ENCODE measurements around the gene CPLANE2.

The CPLANE2 gene

DNA sequence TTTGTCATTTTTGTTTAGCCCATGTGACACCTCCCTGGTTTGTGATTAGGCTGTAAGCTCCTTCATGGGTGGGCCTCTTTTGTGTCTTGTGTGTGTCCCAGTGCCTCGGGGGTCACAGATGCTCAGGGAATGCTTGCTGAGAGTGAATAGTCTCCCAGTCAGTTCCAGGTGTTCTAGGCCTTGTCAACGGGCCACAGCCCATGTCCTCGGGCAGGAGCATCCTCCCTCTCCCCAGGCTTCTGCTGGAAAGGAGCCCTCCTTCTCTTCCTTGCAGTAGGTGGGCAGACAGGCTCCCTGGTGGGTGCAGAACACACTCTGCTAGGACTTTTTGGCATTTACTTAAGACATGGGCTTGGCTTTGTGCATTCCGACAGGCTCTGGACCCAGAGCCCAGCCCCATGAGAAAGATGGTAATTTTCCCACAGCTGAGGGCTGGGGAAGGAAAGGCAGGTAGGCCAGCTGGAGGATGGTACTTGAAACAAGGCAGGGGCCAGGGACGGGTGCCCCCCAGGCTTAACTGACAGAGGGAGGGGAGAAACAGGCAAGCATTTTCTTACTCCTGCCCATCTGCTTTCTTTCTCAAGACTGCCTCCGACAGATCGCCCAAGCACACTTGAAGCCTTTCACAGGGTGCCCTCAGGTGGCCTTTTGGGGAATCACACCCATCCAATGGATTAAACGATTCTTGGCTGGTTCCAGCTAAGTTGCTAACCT is 7.1 kb upstream of the CPLANE2 start:
- TF ChIP-seq CTCF (IDR thresholded peaks at IDR 0.05; ENCODE audit: poor library complexity, severe bottlenecking), result peak; percentile 90
- H3K4me1 ChIP-seq (ENCODE audit: insufficient read depth, poor library complexity, severe bottlenecking), result peaks cover 11% of the 10 kb centered on the region
- no peak overlapping the region for H3K4me3 ChIP-seq (ENCODE audit: severe bottlenecking)
- no peaks in the 10 kb centered on the region for H3K27me3 ChIP-seq (ENCODE audit: insufficient read depth, poor library complexity, severe bottlenecking)
- no peak overlapping the region for H3K27ac ChIP-seq (ENCODE audit: poor library complexity, severe bottlenecking)
- H3K36me3 ChIP-seq (ENCODE audit: low read depth), result peaks cover 3% of the 10 kb centered on the region; the same call in 1 of the 2 replicates
- no peak for DNase-seq (ENCODE audit: low spot score)
- peak; percentile 64 for ATAC-seq (ENCODE audit: low read depth)
- no peaks in the 10 kb centered on the region for H3K9me3 ChIP-seq (ENCODE audit: severe bottlenecking)

DNA sequence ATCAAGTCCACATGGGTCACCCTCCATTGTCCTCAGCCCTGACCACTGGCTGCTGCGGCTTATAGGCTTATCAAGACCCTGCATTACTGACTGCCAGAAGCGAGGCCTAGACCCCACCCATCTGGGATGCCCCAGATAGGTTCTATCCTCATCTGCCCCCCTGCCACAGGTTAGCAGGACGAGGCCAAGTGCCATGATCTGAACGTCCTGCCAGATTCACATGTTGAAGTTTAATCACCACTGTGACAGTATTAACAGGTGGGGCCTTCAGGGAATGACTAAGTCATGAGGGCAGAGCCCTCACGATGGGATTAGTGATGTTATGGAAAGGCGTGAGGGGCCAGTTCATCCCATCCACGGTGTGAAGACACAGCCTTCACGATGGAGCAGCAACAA is 6.2 kb upstream of the CPLANE2 start:
- Histone ChIP-seq H3K27me3 (ENCODE audit: insufficient read depth, poor library complexity, severe bottlenecking) (no peaks in the 10 kb centered on the region), H3K36me3 (ENCODE audit: low read depth) (peaks cover 3% of the 10 kb centered on the region; the same call in 1 of the 2 replicates), H3K9me3 (ENCODE audit: severe bottlenecking) (no peaks in the 10 kb centered on the region), H3K27ac (ENCODE audit: poor library complexity, severe bottlenecking) (no peak overlapping the region), H3K4me3 (ENCODE audit: severe bottlenecking) (no peak overlapping the region), H3K4me1 (ENCODE audit: insufficient read depth, poor library complexity, severe bottlenecking) (peaks cover 2% of the 10 kb centered on the region)
- no peak for DNase-seq (ENCODE audit: low spot score)
- no peak for ATAC-seq (ENCODE audit: low read depth)
- no peak for TF ChIP-seq CTCF (IDR thresholded peaks at IDR 0.05; ENCODE audit: poor library complexity, severe bottlenecking)

- Histone ChIP-seq H3K27me3 (ENCODE audit: insufficient read depth, poor library complexity, severe bottlenecking) (no peaks in the 10 kb centered on the region), H3K36me3 (ENCODE audit: low read depth) (peaks cover 2% of the 10 kb centered on the region; the same call in 1 of the 2 replicates), H3K27ac (ENCODE audit: poor library complexity, severe bottlenecking) (no peak overlapping the region), H3K9me3 (ENCODE audit: severe bottlenecking) (no peaks in the 10 kb centered on the region), H3K4me3 (ENCODE audit: severe bottlenecking) (no peak overlapping the region), H3K4me1 (ENCODE audit: insufficient read depth, poor library complexity, severe bottlenecking) (peaks cover 4% of the 10 kb centered on the region)
- no peak for ATAC-seq (ENCODE audit: low read depth)
- TF ChIP-seq CTCF (IDR thresholded peaks at IDR 0.05; ENCODE audit: poor library complexity, severe bottlenecking), result no peak
- no peak for DNase-seq (ENCODE audit: low spot score)
These were observed 5.7 kb upstream of the CPLANE2 start for GRCh38 chr1:16242556-16243214.

- DNase-seq (ENCODE audit: low spot score), result no peak
- no peak overlapping the region for H3K27ac ChIP-seq (ENCODE audit: poor library complexity, severe bottlenecking)
- H3K36me3 ChIP-seq (ENCODE audit: low read depth), result no peaks in the 10 kb centered on the region
- H3K27me3 ChIP-seq (ENCODE audit: insufficient read depth, poor library complexity, severe bottlenecking), result no peaks in the 10 kb centered on the region
- H3K9me3 ChIP-seq (ENCODE audit: severe bottlenecking), result no peaks in the 10 kb centered on the region
- ATAC-seq (ENCODE audit: low read depth), result no peak
- no peak overlapping the region for H3K4me3 ChIP-seq (ENCODE audit: severe bottlenecking)
- peaks cover 9% of the 10 kb centered on the region for H3K4me1 ChIP-seq (ENCODE audit: insufficient read depth, poor library complexity, severe bottlenecking)
- TF ChIP-seq CTCF (IDR thresholded peaks at IDR 0.05; ENCODE audit: poor library complexity, severe bottlenecking), result no peak
These were observed 4.3 kb upstream of the CPLANE2 start for GRCh38 chr1:16241221-16241708.
